GM10266 (cell line): Measurements from ENCODE around the gene MRPL17.
"Not testable (repeated sequence)": the region's sequence is repeated elsewhere in the genome, so short reads cannot be mapped to it uniquely, and the experiment has no call there.

Experiments used
- DNase-seq: peaks from one replicate; pipeline ENCODE4 v3.0.0; 2012; ENCODE audit errors: extremely low spot score
- TF ChIP-seq, protein P1 (sequence below): IDR thresholded peaks from 2 replicates; pipeline ENCODE4 v1.5.1; 2012; ENCODE audit warnings: mild to moderate bottlenecking, low read depth; ENCODE audit not compliant: control insufficient read depth, insufficient read depth; ENCODE audit errors: missing control alignments

The MRPL17 gene

DNA sequence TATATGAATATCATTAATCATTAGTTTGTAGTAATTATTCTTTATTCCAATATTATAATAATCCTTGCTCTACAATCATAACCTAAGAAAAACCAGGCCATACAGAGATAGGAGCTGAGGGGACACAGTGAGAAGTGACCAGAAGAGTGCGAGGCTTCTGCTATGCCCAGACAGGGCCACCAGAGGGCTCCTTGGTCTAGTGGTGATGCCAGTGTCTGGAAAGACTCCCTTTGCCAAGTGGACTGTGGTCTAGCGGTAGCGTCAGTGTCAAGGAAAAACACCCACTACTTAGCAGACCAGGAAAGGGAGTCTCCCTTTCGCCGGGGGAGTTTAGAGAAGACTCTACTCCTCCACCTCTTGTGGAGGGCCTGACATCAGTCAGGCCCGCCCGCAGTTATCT lies 28.4 kb upstream of the MRPL17 start:
- TF ChIP-seq, protein P1, sequence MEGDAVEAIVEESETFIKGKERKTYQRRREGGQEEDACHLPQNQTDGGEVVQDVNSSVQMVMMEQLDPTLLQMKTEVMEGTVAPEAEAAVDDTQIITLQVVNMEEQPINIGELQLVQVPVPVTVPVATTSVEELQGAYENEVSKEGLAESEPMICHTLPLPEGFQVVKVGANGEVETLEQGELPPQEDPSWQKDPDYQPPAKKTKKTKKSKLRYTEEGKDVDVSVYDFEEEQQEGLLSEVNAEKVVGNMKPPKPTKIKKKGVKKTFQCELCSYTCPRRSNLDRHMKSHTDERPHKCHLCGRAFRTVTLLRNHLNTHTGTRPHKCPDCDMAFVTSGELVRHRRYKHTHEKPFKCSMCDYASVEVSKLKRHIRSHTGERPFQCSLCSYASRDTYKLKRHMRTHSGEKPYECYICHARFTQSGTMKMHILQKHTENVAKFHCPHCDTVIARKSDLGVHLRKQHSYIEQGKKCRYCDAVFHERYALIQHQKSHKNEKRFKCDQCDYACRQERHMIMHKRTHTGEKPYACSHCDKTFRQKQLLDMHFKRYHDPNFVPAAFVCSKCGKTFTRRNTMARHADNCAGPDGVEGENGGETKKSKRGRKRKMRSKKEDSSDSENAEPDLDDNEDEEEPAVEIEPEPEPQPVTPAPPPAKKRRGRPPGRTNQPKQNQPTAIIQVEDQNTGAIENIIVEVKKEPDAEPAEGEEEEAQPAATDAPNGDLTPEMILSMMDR = peak; percentile 62
- not testable (repeated sequence) for DNase-seq

DNA sequence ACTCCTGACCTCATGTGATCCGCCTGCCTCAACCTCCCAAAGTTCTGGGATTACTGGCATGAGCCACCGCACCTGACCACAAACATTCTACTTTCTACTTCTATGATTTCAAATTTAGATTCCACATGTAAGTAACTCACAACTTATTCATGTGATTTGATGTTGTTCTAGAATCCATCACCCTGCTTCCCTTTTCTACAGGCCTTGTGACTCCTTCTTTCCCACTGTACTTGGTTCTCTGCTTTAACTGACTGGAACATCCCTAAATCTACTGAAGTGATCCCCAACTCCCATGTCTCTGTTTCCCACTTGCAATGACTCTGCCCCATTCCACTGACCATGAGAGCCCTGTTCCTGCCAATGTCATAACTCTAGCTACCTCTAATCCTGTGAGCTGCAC lies 25.7 kb upstream of the MRPL17 start:
- TF ChIP-seq, protein P1 = no peak
- DNase-seq = no peak

DNA sequence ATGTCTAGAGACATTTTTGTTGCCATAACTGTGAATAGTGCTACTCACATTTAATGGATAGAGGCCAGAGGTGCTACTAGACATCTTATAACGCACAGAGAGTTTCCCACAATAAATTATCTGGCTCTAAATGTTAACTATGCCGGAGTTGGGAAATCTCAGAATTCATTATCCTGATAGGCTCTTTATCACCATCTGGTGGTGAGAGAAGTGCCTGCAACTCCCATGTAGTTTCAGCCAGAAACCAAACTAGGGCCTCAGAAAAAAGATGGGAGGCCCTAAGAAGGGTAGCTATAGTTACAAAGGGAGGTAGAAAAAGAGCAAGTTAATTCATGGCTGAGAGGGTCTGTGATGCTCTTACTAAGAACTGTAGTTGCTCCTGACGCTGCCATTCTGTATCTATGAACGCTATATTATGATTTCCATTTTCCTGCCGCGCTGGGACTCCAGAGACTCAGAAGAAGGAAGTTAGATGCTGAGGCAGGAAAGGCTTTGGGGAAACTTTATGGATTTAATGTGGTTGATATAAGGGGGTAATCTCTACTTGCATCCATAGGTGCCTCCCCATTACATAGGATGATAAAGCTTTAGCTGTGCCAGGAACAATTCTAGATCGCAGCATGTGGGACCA lies 22.9 kb upstream of the MRPL17 start:
- DNase-seq = peak; percentile 44
- TF ChIP-seq, protein P1 = peak; percentile 73

DNA sequence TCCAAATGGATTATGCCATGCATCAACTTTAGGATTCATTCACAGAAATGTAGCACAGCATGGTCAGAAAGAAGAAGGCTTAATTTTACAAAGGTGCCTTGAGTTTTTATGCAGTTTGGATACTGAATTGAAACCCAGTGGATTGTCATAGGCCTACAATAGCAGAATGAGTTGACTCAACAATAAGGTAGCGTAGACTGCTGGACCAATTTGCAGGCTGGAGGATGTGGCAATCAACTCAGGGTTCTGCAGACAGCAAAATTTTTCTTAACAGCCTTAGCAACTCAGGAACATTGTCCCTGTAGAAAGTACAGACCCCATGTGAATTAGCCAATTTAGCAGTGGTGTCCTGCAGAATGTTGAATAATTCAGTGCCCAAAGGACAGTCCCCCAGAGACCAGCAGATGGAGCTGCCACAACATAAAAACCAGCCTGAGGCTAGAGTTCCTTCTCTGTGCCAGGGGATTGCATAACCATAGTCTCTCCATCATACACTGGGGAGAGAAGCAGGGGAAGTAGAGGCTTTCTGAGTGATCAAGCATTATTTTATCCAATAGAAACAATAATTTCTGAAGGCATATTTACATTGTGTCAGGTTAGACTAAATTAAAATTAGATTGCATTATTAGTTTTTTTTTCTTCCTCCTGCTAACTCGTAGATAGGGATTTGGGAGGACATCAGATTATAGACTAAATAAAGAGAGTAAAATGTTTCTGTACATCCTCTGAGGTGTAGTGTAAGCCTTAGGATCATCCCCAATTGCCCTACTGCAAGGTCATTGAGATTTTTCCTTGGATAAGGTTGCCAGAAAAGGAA lies 20.3 kb upstream of the MRPL17 start:
- no peak for DNase-seq
- TF ChIP-seq, protein P1 = peak; percentile 57

DNA sequence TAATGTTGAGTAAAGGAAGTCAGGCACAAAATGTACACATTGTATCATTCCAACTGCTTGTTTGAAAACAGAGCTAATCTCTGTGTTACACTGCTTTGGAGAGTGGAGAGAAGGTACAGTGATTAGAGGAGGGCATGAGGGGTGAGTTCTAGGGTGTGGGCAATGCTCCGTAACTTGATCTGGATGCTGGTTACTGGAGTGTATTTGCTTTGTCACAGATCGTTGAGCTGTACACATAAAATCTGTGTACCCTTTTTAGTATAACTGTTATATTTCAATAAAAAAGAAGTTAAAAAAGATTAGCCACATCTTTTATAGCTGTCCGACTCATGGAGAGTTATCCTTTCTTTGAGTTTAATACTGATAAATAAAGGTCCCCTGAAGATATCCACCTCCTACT lies 18.8 kb upstream of the MRPL17 start:
- not testable (repeated sequence) for DNase-seq

DNA sequence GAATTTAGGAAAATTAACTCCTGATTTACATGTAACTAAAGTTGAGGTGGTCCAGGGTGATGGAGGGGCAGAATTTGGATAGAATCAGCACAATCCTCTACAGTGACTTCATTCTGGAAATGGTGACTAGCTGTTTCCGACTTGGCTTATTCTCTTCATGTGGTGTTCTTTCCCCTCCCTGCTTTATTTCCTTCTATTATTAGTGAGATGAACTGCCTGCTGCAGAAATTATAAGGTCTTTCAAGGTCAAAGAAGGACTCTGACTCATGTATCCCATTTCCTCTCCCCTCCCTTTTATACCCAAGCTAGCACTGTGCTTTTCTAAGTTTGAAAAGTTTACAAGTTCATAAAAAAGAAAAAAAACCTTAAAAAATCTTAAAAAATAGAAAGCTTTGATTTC lies 12.2 kb upstream of the MRPL17 start:
- DNase-seq = no peak
- TF ChIP-seq, protein P1 = no peak

DNA sequence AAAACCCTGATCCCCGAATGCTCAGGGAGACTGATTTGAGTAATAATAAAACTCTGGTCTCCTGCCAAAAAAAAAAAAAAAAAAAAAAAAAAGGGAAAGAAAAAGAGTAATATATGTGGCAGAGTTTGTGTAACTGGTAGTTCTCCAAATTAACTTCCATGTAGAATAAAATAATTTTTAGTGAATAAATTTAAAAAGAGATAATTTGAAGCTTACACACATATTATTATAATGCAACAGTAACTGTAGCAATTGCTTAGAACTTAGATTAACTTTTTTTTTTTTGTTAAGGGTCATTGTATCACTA lies 11.0 kb upstream of the MRPL17 start:
- no peak for DNase-seq
- TF ChIP-seq, protein P1 = no peak
